Parathyroid adenoma (tissue), 2 donors: Measurements from ENCODE around the gene NPC1L1.
A peak's percentile ranks its signal among the peaks of the same experiment; 100 is the strongest.

Experiments used
- H2AFZ ChIP-seq: fragments of 300-600 bp; sonication (generic); one replicate; pipeline ENCODE4 v1.7.0; 2017; ENCODE audit warnings: antibody characterized with exemption, mild to moderate bottlenecking
- H3K27ac ChIP-seq: fragments of 300-600 bp; sonication (generic); one replicate; pipeline ENCODE4 v1.7.0; 2017
- H3K27me3 ChIP-seq: fragments of 300-600 bp; sonication (generic); one replicate; pipeline ENCODE4 v1.7.0; 2017; ENCODE audit warnings: low read length; ENCODE audit not compliant: control insufficient read depth, insufficient read depth
- H3K36me3 ChIP-seq: fragments of 300-600 bp; sonication (generic); one replicate; pipeline ENCODE4 v1.7.0; 2017; ENCODE audit warnings: low read length; ENCODE audit not compliant: control insufficient read depth, insufficient read depth
- H3K4me1 ChIP-seq: fragments of 300-600 bp; sonication (generic); one replicate; pipeline ENCODE4 v1.7.0; 2017; ENCODE audit warnings: control low read depth
- H3K4me2 ChIP-seq: fragments of 300-600 bp; sonication (generic); one replicate; pipeline ENCODE4 v1.7.0; 2017; ENCODE audit warnings: low read length
- H3K4me3 ChIP-seq: fragments of 300-600 bp; sonication (generic); one replicate; pipeline ENCODE4 v1.7.0; 2017; ENCODE audit warnings: low read depth, low read length
- H3K79me2 ChIP-seq: fragments of 300-600 bp; sonication (generic); one replicate; pipeline ENCODE4 v1.7.0; 2017; ENCODE audit warnings: control low read depth
- H3K9ac ChIP-seq: fragments of 300-600 bp; sonication (generic); one replicate; pipeline ENCODE4 v1.7.0; 2017; ENCODE audit warnings: mild to moderate bottlenecking
- H3K9me3 ChIP-seq: fragments of 300-600 bp; sonication (generic); one replicate; pipeline ENCODE4 v1.7.0; 2017; ENCODE audit warnings: low read length; ENCODE audit not compliant: control insufficient read depth
- CTCF ChIP-seq: fragments of 300-600 bp; sonication (generic); IDR thresholded peaks from one replicate; pipeline ENCODE4 v1.7.0; 2017; ENCODE audit warnings: antibody characterized with exemption, mild to moderate bottlenecking
- donor health status: primary hyperparathyroidism.

Gene NPC1L1

GRCh38 chr7:44486001-44486400 is 55.1 kb downstream of the NPC1L1 start:
- no peak overlapping the region for H3K9ac ChIP-seq
- no peaks in the 10 kb centered on the region for H3K27me3 ChIP-seq
- no peaks in the 10 kb centered on the region for H3K36me3 ChIP-seq
- peaks cover 58% of the 10 kb centered on the region for H3K79me2 ChIP-seq
- peak overlapping the region; percentile 14 for H3K4me2 ChIP-seq
- no peak overlapping the region for H3K4me3 ChIP-seq
- no peak overlapping the region for H3K27ac ChIP-seq
- H3K4me1 ChIP-seq, result peaks cover 20% of the 10 kb centered on the region
- no peak overlapping the region for H2AFZ ChIP-seq
- TF ChIP-seq CTCF, result no peak
- no peaks in the 10 kb centered on the region for H3K9me3 ChIP-seq

- Histone ChIP-seq H3K9ac (no peak overlapping the region), H3K4me1 (peaks cover 20% of the 10 kb centered on the region), H2AFZ (no peak overlapping the region), H3K4me2 (no peak overlapping the region), H3K79me2 (peaks cover 58% of the 10 kb centered on the region), H3K9me3 (no peaks in the 10 kb centered on the region), H3K27me3 (no peaks in the 10 kb centered on the region), H3K27ac (no peak overlapping the region), H3K4me3 (no peak overlapping the region), H3K36me3 (no peaks in the 10 kb centered on the region)
- no peak for TF ChIP-seq CTCF
These were observed 56.4 kb downstream of the NPC1L1 start for GRCh38 chr7:44484482-44485313.

GRCh38 chr7:44482502-44483485 is 58.3 kb downstream of the NPC1L1 start:
- no peak overlapping the region for H2AFZ ChIP-seq
- H3K79me2 ChIP-seq, result peaks cover 51% of the 10 kb centered on the region
- no peaks in the 10 kb centered on the region for H3K27me3 ChIP-seq
- peaks cover 9% of the 10 kb centered on the region for H3K4me1 ChIP-seq
- H3K4me3 ChIP-seq, result no peak overlapping the region
- H3K9ac ChIP-seq, result no peak overlapping the region
- no peaks in the 10 kb centered on the region for H3K9me3 ChIP-seq
- no peak overlapping the region for H3K27ac ChIP-seq
- TF ChIP-seq CTCF, result no peak
- no peaks in the 10 kb centered on the region for H3K36me3 ChIP-seq
- no peak overlapping the region for H3K4me2 ChIP-seq

DNA sequence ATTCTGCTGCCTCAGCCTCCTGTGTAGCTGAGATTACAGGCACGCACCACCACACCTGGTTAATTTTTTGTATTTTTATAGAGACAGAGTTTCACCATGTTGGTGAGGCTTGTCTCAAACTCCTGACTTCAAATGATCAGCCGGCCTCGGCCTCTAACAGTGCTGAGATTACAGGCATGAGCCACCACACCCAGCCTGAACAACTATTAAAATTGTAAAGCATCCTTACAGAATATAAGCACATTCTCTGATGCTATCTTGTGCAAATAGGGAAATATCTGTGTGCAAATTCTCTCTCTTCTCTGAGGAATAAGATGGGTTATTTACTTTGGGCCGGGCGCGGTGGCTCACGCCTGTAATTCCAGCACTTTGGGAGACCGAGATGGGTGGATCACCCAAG is 63.2 kb downstream of the NPC1L1 start:
- Histone ChIP-seq H3K9ac (no peak overlapping the region), H3K4me1 (peaks cover 5% of the 10 kb centered on the region), H3K4me3 (no peak overlapping the region), H3K79me2 (peaks cover 58% of the 10 kb centered on the region), H3K27me3 (no peaks in the 10 kb centered on the region), H2AFZ (no peak overlapping the region), H3K36me3 (no peaks in the 10 kb centered on the region), H3K4me2 (no peak overlapping the region), H3K9me3 (no peaks in the 10 kb centered on the region), H3K27ac (no peak overlapping the region)
- TF ChIP-seq CTCF, result no peak
